GM19238 (cell line): ENCODE measurements around the gene SEMA3F.

Experiments used
- DNase-seq: peaks from one replicate; pipeline ENCODE4 v3.0.0; 2011; ENCODE audit warnings: low spot score; ENCODE audit not compliant: insufficient read length

The SEMA3F gene

DNA sequence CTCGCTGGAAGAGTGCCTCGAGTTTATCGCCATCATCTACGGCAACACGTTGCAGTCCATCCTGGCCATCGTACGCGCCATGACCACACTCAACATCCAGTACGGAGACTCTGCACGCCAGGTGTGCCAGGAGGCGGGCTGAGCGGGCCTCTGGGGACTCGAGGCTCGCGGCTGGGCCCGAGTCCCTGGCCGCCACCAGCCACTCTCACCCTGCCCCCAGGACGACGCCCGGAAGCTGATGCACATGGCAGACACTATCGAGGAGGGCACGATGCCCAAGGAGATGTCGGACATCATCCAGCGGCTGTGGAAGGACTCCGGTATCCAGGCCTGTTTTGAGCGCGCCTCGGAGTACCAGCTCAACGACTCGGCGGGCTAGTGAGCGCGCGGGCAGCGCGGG, 38.2 kb downstream of the SEMA3F start:
- DNase-seq, result no peak

GRCh38 chr3:50193746-50194127, 38.6 kb downstream of the SEMA3F start:
- no peak for DNase-seq

GRCh38 chr3:50194128-50194902, 39.2 kb downstream of the SEMA3F start:
- DNase-seq, result peak; percentile 78

GRCh38 chr3:50194903-50195500, 39.9 kb downstream of the SEMA3F start:
- DNase-seq, result no peak

DNA sequence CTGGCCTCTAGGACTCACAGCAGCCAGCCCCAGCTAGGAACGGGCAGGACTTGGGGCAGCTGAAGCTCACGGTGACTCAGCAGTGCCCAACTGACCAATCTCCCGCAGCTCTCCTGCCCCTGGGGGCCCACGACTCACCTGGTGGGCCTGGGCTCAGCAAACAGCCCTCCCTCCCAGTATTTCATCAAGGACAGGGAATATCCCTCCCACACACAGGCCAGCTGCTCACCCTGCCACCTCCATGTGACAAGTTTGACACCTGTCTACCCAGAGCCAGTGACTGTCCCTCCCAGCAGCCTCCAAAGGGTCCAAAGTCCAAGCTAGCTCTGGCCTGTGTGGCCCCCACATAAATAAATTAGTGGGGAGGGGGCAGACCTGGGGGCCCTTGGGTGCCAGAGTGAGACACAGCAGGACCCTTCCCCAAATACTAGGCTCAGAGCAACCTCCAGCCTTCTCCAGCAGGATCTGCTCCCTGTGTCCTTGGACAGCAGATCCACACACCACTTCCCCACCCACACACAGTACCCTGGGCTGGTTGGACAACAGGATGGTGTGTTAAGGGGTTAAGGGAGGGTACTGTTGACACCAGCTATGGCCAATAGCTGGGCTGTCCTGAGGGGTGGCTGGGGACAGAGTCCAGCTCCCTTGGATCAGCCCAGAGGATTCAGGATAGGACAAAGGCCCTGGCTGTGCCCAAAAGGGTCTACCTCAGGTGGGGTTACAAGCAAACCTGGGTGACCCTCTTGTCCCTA, 40.6 kb downstream of the SEMA3F start:
- DNase-seq, result no peak

DNA sequence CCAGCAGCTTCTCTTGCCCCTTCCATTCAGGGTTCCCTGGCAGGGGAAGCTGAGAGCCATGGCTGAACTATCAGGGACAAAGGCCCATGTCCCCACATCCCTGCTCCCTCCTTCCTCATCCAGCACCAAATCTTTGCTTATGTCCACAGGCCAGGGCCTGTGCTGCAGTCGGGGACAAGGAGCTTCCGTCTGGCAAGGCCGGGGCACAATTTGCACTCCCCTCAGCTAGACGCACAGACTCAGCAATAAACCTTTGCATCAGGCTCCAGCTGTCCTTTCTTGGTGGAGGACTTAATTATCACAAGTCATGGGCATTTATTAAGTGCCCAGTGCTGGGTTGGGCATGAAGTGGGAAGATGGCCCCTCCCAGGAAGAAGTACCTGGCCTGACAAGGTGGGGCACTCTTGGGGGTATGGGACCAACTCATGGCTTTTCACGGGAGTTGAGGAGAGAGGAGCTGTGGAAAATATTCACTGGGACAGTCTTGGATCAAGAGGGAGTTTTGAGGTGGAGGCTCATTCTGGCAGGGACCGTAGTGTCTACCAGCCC, 41.2 kb downstream of the SEMA3F start:
- no peak for DNase-seq

- DNase-seq, result no peak
Observed at GRCh38 chr3:50201573-50202315, 46.6 kb downstream of the SEMA3F start.

DNA sequence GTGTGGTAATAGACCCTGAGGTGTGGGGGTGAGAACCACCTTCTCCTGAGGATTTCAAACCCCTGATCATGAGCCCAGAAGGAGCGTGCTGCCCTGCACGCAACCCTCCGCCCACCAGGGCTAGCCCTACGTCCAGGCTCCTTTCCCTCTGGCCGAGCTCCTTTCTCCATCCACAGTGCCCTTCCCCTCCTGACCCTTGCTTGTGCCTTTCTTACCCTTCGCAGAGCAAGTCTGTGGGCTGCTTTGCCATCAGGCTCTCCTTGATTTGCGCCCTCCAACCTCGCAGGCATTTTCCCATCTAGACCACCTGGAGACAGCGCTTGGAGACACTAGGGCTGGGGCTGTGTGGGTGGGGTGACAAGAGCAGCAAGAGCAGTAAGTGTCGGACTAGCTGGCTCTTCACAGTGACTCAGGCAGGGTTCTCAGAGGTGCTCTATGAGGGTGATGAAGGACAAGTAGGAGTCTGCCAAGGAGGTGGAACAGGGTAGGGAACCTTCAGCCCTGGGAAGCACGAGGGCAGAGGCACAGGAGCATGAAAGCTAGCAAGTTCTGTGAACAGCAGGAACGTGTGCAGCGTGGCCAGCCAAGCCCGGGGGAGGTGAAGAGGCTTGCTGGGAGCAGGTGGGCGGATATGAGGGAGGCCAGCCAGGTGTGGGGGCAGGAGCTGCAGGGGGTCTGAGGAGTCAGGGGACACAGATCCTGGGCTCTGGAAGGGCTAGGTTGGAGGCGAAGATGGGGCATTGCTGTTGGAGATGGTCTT, 47.4 kb downstream of the SEMA3F start:
- no peak for DNase-seq

- no peak for DNase-seq
Observed at GRCh38 chr3:50203113-50203808, 48.1 kb downstream of the SEMA3F start.

- DNase-seq, result no peak
Observed at GRCh38 chr3:50203809-50204803, 49.0 kb downstream of the SEMA3F start.

GRCh38 chr3:50204804-50205412, 49.8 kb downstream of the SEMA3F start, which contains the start of gene SLC38A3:
Gene SLC38A3 (plus strand): TSS chr3:50205271. CDS start chr3:50214200, 8,929 bp downstream.
- no peak for DNase-seq

DNA sequence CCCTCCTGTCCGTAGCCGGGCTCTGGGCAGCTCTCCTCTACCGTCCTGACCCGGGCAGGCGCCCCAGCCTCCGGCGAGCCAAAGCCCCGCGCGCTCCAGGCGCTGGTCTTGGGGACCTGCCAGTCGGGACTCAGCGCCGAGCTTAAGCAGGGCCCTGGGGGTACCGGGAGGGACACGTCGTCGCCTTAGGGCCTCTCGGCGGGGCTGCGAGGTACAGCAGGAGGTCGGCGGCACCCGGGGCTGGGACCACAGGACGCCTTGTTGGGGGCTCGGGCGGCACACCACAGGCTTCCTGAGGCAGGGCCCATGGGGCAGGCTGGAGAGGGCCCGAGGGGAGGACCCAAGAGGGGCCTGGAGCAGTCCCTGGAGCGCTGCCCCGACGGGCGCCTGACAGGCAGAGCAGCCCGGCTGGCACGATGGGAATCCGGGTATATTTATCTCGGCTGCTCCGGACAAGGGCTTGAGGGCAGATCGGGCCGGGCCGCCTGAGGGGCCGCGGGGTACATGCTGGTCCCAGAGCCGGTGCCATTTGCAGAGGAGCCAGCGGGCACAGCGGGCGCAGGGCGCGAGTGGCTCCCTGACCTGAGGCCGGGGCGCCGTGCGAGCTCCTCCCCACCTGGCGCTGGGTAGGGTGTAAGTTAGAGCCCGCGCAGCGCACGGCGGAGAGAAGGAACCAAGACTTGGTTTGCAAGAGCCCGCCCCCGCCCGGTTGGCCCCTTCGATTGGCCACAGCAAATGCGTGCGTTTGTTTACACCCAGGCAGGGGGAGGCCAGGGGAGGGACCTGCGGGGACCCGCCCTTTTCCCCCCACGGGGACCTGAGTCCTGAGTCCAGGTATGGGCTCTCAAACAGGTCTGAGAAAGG, 50.5 kb downstream of the SEMA3F start:
- DNase-seq, result no peak

- DNase-seq, result no peak
Observed at GRCh38 chr3:50207359-50208042, 52.4 kb downstream of the SEMA3F start.

DNA sequence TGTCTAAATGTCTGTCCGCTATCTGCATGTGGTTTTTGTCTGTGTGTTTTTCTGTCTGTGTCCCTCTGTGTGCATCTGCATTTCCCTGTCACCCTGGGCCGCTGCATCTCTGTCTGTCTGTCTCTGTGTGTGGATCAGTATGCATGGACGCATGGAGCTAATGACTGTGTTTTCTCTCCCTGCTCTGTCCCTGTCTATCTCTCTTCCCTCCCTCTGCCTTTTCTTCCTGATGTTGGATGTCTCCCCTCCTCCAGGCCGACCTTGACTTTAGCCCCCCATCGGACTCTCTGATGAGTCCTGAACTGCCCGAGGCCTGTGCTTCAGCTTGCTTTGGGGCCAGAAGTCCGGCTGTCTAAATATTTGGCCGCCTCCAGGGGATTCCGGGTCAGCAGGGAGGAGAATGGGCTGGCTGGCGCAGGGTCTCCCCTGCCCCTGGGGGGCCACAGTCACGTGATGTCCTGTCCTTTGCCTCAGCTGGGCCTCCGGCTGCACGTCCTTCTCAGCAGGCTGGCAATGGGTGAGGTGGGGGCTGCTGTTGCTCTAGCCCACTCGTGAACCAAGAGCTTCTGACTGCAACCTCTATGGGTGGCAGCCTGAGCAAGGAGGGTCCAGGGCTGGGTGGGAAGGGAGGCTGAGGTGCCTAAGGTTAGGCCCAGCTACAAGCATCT, 53.7 kb downstream of the SEMA3F start:
- DNase-seq, result no peak

DNA sequence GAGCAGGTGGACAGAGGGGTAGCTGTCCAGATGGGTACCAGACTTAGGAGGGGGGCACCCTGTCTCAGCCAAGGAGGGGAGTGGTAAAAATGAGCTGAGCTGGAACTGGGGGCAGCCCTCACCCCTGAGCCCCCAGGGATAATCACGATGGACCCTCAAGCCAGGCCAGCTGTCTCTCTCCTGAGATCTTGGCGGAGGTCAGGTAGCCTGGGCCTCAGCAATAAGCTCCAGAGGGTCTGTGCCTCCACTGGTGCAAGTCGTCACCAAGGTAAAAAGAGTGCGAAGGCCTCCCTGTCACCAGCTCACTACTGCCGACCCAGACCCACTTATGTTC, 55.0 kb downstream of the SEMA3F start:
- DNase-seq, result no peak
